C4-2B (cell line): ENCODE results near the gene KRT84.

Experiments
- H3K27ac ChIP-seq: fragments of 450-650 bp; 2 replicates; pipeline ENCODE4 v1.5.1; 2017
- CTCF ChIP-seq: fragments of 450-650 bp; conservative IDR thresholded peaks from 2 replicates; pipeline ENCODE4 v1.5.1; 2017; ENCODE audit warnings: mild to moderate bottlenecking
- ZFX ChIP-seq: fragments of 450-650 bp; IDR thresholded peaks from 2 replicates; pipeline ENCODE4 v1.6.1; 2017

The KRT84 gene

GRCh38 chr12:52346593-52346992 lies 38.9 kb downstream of the KRT84 start:
- no peak overlapping the region for H3K27ac ChIP-seq
- TF ChIP-seq CTCF, result no peak
- TF ChIP-seq ZFX, result no peak

- peak overlapping the region; percentile 7; the same call in 1 of the 2 replicates for H3K27ac ChIP-seq
These were observed 40.4 kb downstream of the KRT84 start for GRCh38 chr12:52345041-52345440.

GRCh38 chr12:52344111-52344510 lies 41.3 kb downstream of the KRT84 start:
- no peak overlapping the region for H3K27ac ChIP-seq
- no peak for TF ChIP-seq ZFX

GRCh38 chr12:52343550-52343949 lies 41.9 kb downstream of the KRT84 start:
- no peak overlapping the region for H3K27ac ChIP-seq
- no peak for TF ChIP-seq CTCF
- no peak for TF ChIP-seq ZFX

GRCh38 chr12:52342781-52343490 lies 42.5 kb downstream of the KRT84 start:
- no peak overlapping the region for H3K27ac ChIP-seq
- TF ChIP-seq CTCF, result no peak
- TF ChIP-seq ZFX, result no peak

- TF ChIP-seq CTCF, result no peak
- no peak for TF ChIP-seq ZFX
- no peak overlapping the region for H3K27ac ChIP-seq
These were observed 44.3 kb downstream of the KRT84 start for GRCh38 chr12:52341066-52341580.

GRCh38 chr12:52338241-52338960 lies 47.1 kb downstream of the KRT84 start:
- TF ChIP-seq ZFX (no peak), CTCF (no peak)
- H3K27ac ChIP-seq, result peak overlapping the region; percentile 0; the same call in 1 of the 2 replicates

GRCh38 chr12:52337054-52337453 lies 48.4 kb downstream of the KRT84 start:
- TF ChIP-seq ZFX (no peak), CTCF (no peak)
- H3K27ac ChIP-seq, result no peak overlapping the region
